ENCODE results near the gene CDC42BPB. TPM values are rescaled to one million over a fixed set of nuclear protein-coding genes. Genes with fewer than 3 reads are reported as not detected.
A peak's percentile ranks its signal among the peaks of the same experiment; 100 is the strongest.

Gene CDC42BPB
- total and polyA plus RNA-seq, 2 of the 13 experiments (the other 11 are each of a cell fraction or from before 2014, with no cell fraction given), result 19.7 to 32.3 TPM

GRCh38 chr14:103074729-103075367 is 17.5 kb upstream of the CDC42BPB start (continued):
- no peak for TF ChIP-seq MXD1 (CRISPR knock-in tag; IDR thresholded peaks at IDR 0.05)
- 0 out of 2 replicates have a peak, but pooled peaks have one; percentile 72 for TF ChIP-seq NCOA1 (CRISPR knock-in tag; IDR thresholded peaks at IDR 0.05)
- no peak for TF ChIP-seq ZNF670 (CRISPR knock-in tag; IDR thresholded peaks at IDR 0.05; ENCODE audit: borderline replicate concordance)
- TF ChIP-seq CCAR2 (optimal IDR thresholded peaks at IDR 0.05; ENCODE audit: low read depth, low read length), result no peak
- no peak for TF ChIP-seq SRSF9 (IDR thresholded peaks at IDR 0.05; ENCODE audit: borderline replicate concordance, insufficient read depth, low read depth, low read length, poor library complexity, severe bottlenecking)
- TF ChIP-seq DR1 (CRISPR knock-in tag; IDR thresholded peaks at IDR 0.05), result no peak
- TF ChIP-seq, protein P1, sequence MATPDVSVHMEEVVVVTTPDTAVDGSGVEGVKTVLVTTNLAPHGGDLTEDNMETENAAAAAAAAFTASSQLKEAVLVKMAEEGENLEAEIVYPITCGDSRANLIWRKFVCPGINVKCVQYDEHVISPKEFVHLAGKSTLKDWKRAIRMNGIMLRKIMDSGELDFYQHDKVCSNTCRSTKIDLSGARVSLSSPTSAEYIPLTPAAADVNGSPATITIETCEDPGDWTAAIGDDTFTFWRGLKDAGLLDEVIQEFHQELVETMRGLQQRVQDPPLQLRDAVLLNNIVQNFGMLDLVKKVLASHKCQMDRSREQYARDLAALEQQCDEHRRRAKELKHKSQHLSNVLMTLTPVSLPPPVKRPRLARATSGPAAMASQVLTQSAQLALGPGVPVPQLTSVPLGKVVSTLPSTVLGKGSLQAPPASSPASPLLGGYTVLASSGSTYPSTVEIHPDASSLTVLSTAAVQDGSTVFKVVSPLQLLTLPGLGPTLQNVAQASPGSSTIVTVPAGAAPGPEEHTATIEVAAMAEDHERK (CRISPR knock-in tag; IDR thresholded peaks at IDR 0.05; ENCODE audit: low read depth), result no peak
- TF ChIP-seq, protein P2, sequence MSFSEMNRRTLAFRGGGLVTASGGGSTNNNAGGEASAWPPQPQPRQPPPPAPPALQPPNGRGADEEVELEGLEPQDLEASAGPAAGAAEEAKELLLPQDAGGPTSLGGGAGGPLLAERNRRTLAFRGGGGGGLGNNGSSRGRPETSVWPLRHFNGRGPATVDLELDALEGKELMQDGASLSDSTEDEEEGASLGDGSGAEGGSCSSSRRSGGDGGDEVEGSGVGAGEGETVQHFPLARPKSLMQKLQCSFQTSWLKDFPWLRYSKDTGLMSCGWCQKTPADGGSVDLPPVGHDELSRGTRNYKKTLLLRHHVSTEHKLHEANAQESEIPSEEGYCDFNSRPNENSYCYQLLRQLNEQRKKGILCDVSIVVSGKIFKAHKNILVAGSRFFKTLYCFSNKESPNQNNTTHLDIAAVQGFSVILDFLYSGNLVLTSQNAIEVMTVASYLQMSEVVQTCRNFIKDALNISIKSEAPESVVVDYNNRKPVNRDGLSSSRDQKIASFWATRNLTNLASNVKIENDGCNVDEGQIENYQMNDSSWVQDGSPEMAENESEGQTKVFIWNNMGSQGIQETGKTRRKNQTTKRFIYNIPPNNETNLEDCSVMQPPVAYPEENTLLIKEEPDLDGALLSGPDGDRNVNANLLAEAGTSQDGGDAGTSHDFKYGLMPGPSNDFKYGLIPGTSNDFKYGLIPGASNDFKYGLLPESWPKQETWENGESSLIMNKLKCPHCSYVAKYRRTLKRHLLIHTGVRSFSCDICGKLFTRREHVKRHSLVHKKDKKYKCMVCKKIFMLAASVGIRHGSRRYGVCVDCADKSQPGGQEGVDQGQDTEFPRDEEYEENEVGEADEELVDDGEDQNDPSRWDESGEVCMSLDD (CRISPR knock-in tag; IDR thresholded peaks at IDR 0.05; ENCODE audit: borderline replicate concordance), result no peak
- no peak for TF ChIP-seq ZIK1 (CRISPR knock-in tag; IDR thresholded peaks at IDR 0.05; ENCODE audit: borderline replicate concordance, low read depth)
- no peak for TF ChIP-seq ZNF660 (CRISPR knock-in tag; IDR thresholded peaks at IDR 0.05; ENCODE audit: borderline replicate concordance, low read depth)
- TF ChIP-seq ZFP91 (CRISPR knock-in tag; IDR thresholded peaks at IDR 0.05; ENCODE audit: borderline replicate concordance), result no peak
- TF ChIP-seq KDM3A (CRISPR knock-in tag; IDR thresholded peaks at IDR 0.05; ENCODE audit: low read depth), result 0 out of 2 replicates have a peak, but pooled peaks have one; percentile 10
- no peak for TF ChIP-seq RFX3 (CRISPR knock-in tag; IDR thresholded peaks at IDR 0.05)
- TF ChIP-seq MED1 (CRISPR knock-in tag; IDR thresholded peaks at IDR 0.05), result no peak
- TF ChIP-seq SIN3A (IDR thresholded peaks at IDR 0.05; ENCODE audit: borderline replicate concordance, low read depth, low read length), result peak; percentile 31; the same call in 1 of the 2 replicates
- no peak for TF ChIP-seq ZNF282 (IDR thresholded peaks at IDR 0.05; ENCODE audit: partially characterized antibody)
- peak; percentile 58; the same call in 1 of the 2 replicates for TF ChIP-seq RXRB (CRISPR knock-in tag; IDR thresholded peaks at IDR 0.05; ENCODE audit: borderline replicate concordance)
- peak; percentile 72; the same call in 1 of the 2 replicates for TF ChIP-seq SP5 (CRISPR knock-in tag; IDR thresholded peaks at IDR 0.05; ENCODE audit: borderline replicate concordance, low read depth)
- no peak for TF ChIP-seq ZFP37 (CRISPR knock-in tag; IDR thresholded peaks at IDR 0.05; ENCODE audit: borderline replicate concordance)
- no peak for TF ChIP-seq ZHX1 (CRISPR knock-in tag; IDR thresholded peaks at IDR 0.05; ENCODE audit: low read depth)
